ENCODE data around the gene DLEU7. TPM values are rescaled to one million over a fixed set of nuclear protein-coding genes. Genes with fewer than 3 reads are reported as not detected.

DLEU7 gene
- total RNA-seq, 1 experiment from 2014 or later: 1.5 TPM

DNA sequence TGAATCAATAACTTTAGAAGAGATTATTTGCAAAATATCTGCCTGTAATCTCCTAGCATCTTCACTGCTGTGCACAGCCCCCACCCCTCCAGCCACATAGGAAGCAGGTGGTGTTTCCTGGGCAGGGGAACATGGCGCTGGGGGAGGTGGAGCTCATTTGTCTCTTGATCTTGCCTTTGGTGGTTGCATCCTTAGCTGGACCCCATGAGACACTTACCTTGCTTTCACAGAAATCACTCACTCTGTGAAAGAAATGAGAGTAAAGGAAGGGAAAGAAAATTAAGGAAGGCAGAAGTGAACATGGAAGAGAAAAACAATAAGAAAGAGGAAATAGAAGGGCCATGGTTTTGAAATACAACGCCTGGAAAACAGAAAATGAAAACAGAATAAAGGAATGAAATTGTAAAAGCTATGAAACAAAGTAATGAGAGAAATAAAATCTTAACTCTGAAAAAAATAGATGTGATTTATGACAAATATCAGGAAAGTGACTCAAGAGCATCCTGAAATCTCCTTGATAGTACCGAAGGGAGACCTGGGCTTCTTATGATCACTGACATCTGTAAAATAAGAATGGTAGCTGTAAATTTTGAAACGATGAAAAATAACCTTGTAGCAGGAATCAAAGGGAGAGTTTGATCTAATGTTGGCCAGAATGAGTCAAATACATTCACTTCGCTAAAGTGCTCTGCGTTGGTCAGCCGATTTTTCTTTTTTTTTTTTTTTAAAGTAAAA is 48.9 kb upstream of the DLEU7 start:
- Histone ChIP-seq H2BK20ac (ENCODE audit: low read depth, low read length, poor library complexity, severe bottlenecking) (no peak overlapping the region), H3K4me2 (ENCODE audit: insufficient read depth, insufficient read length, low read length) (no peak overlapping the region), H2AFZ (ENCODE audit: low read length) (no peak overlapping the region), H3K18ac (ENCODE audit: insufficient read length, low read depth, low read length) (no peak overlapping the region), H2AK5ac (ENCODE audit: insufficient read length, low read length) (no peak overlapping the region), H3K27me3 (ENCODE audit: insufficient read depth, low read length) (no peaks in the 10 kb centered on the region), H3K14ac (ENCODE audit: insufficient read depth, low read length) (no peak overlapping the region), H3K79me2 (ENCODE audit: insufficient read depth, low read length) (no peaks in the 10 kb centered on the region), H3K79me1 (ENCODE audit: insufficient read depth, low read depth, low read length, poor library complexity, severe bottlenecking) (no peaks in the 10 kb centered on the region), H4K20me1 (ENCODE audit: control insufficient read depth, insufficient read depth, insufficient read length) (no peaks in the 10 kb centered on the region), H2BK15ac (ENCODE audit: low read depth, low read length) (no peak overlapping the region), H4K91ac (ENCODE audit: insufficient read length, low read depth, low read length) (no peak overlapping the region), H3K27ac (ENCODE audit: insufficient read length, low read depth, low read length) (no peak overlapping the region), H3K9ac (ENCODE audit: extremely low read depth, insufficient read length, low read length) (no peak overlapping the region), H4K8ac (replicated peaks; ENCODE audit: insufficient read length, low read depth, low read length) (no peak overlapping the region), H2BK5ac (ENCODE audit: insufficient read length, low read length) (no peak overlapping the region), H3T11ph (ENCODE audit: low read length) (no peak overlapping the region), H3K4me1 (ENCODE audit: insufficient read depth, low read length) (peaks cover 13% of the 10 kb centered on the region; the same call in 1 of the 2 replicates), H3K56ac (ENCODE audit: insufficient read length, low read depth, low read length) (no peak overlapping the region), H4K5ac (ENCODE audit: insufficient read length, low read depth, low read length) (no peak overlapping the region), H3K4ac (ENCODE audit: low read depth, low read length) (no peak overlapping the region), H3K9me3 (ENCODE audit: control insufficient read depth, low read depth, low read length) (no peaks in the 10 kb centered on the region), H3K23me2 (ENCODE audit: insufficient read length, low read depth, low read length, poor library complexity, severe bottlenecking) (no peaks in the 10 kb centered on the region), H2BK12ac (ENCODE audit: insufficient read length, low read depth, low read length) (no peak overlapping the region), H3K23ac (ENCODE audit: insufficient read length, low read depth, low read length) (no peak overlapping the region), H2BK120ac (ENCODE audit: low read depth, low read length, poor library complexity, severe bottlenecking) (no peak overlapping the region)
- Mint-ChIP-seq H3K9me3 (no peaks in the 10 kb centered on the region), H3K4me1 (peaks cover 31 to 33% of the 10 kb centered on the region in 2 experiments), H3K27ac (peak overlapping the region in 1 of 3 experiments; percentile 7; a peak in 2 of 7 replicates), H3K36me3 (ENCODE audit: insufficient read depth in 1 of 3, low read depth in 3 of 3) (no peaks in the 10 kb centered on the region; a peak in 1 of 7 replicates), H3K27me3 (ENCODE audit: low read depth) (0 out of 2 replicates have a peak, but pooled peaks cover 2% of the 10 kb centered on the region), H3K4me3 (no peak overlapping the region)
- TF ChIP-seq, protein P1, sequence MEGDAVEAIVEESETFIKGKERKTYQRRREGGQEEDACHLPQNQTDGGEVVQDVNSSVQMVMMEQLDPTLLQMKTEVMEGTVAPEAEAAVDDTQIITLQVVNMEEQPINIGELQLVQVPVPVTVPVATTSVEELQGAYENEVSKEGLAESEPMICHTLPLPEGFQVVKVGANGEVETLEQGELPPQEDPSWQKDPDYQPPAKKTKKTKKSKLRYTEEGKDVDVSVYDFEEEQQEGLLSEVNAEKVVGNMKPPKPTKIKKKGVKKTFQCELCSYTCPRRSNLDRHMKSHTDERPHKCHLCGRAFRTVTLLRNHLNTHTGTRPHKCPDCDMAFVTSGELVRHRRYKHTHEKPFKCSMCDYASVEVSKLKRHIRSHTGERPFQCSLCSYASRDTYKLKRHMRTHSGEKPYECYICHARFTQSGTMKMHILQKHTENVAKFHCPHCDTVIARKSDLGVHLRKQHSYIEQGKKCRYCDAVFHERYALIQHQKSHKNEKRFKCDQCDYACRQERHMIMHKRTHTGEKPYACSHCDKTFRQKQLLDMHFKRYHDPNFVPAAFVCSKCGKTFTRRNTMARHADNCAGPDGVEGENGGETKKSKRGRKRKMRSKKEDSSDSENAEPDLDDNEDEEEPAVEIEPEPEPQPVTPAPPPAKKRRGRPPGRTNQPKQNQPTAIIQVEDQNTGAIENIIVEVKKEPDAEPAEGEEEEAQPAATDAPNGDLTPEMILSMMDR (conservative IDR thresholded peaks at IDR 0.05): no peak
- DNase-seq: no peak
- no CpG with 5 or more reads among the region's 7 CpGs for WGBS (ENCODE audit: extremely low coverage, insufficient read length, low lambda C conversion rate)

All from H9 (cell line).